Osteoblast (primary cell): Measurements from ENCODE around the gene GRAMD4. TPM values are rescaled to one million over a fixed set of nuclear protein-coding genes. Genes with fewer than 3 reads are reported as not detected.

Source experiments
- DNase-seq: peaks from one replicate; pipeline ENCODE4 v3.0.0; 2011; ENCODE audit warnings: low spot score, mixed read lengths; ENCODE audit not compliant: insufficient read length; ENCODE audit errors: missing footprints
- H2AFZ ChIP-seq: 2 replicates; pipeline ENCODE4 v1.6.0; 2011; ENCODE audit warnings: mild to moderate bottlenecking, low read length
- H3K27ac ChIP-seq: 2 replicates; pipeline ENCODE4 v1.5.1; 2011; ENCODE audit warnings: mild to moderate bottlenecking, low read depth, low read length, moderate library complexity
- H3K27me3 ChIP-seq: 2 replicates; pipeline ENCODE4 v1.6.0; 2012; ENCODE audit warnings: mild to moderate bottlenecking, control low read depth, inconsistent platforms, low read length, moderate library complexity; ENCODE audit not compliant: insufficient read depth
- H3K36me3 ChIP-seq: 2 replicates; pipeline ENCODE4 v1.5.1; 2011; ENCODE audit warnings: mild to moderate bottlenecking, low read length, control low read depth, moderate library complexity; ENCODE audit not compliant: insufficient read depth
- H3K4me1 ChIP-seq: 2 replicates; pipeline ENCODE4 v1.5.1; 2011; ENCODE audit warnings: mild to moderate bottlenecking, low read length, control low read depth, moderate library complexity; ENCODE audit not compliant: insufficient read depth
- H3K4me2 ChIP-seq: 2 replicates; pipeline ENCODE4 v1.6.0; 2011; ENCODE audit warnings: mild to moderate bottlenecking, low read length; ENCODE audit not compliant: insufficient read depth
- H3K4me3 ChIP-seq: fragments of 200-600 bp; sonication (generic); 3 replicates; pipeline ENCODE4 v1.5.1; 2012; ENCODE audit warnings: mild to moderate bottlenecking, low read length, inconsistent platforms; ENCODE audit not compliant: insufficient read depth
- H3K79me2 ChIP-seq: 2 replicates; pipeline ENCODE4 v1.6.0; 2012; ENCODE audit warnings: mild to moderate bottlenecking, low read length, control low read depth, inconsistent platforms; ENCODE audit not compliant: insufficient read depth
- H3K9me3 ChIP-seq: 2 replicates; pipeline ENCODE4 v1.5.1; 2011; ENCODE audit warnings: low read depth, low read length, control low read depth
- H4K20me1 ChIP-seq: 2 replicates; pipeline ENCODE4 v1.6.0; 2012; ENCODE audit warnings: mild to moderate bottlenecking, low read length, control low read depth; ENCODE audit not compliant: insufficient read depth
- total RNA-seq: library from RNA; depleted of rRNA; stranded (reverse); fragments of >200 nt; gene quantifications from 2 replicates; pipeline ENCODE4 v1.2.3, GENCODE V29; 2012
- TF ChIP-seq, protein P1 (sequence below): IDR thresholded peaks from 2 replicates; pipeline ENCODE4 v1.5.1; 2011; ENCODE audit warnings: mild to moderate bottlenecking, low read depth, low read length, moderate library complexity; ENCODE audit errors: extremely low read depth

Gene GRAMD4
- total RNA-seq, 1 donor, result 17.0 TPM

DNA sequence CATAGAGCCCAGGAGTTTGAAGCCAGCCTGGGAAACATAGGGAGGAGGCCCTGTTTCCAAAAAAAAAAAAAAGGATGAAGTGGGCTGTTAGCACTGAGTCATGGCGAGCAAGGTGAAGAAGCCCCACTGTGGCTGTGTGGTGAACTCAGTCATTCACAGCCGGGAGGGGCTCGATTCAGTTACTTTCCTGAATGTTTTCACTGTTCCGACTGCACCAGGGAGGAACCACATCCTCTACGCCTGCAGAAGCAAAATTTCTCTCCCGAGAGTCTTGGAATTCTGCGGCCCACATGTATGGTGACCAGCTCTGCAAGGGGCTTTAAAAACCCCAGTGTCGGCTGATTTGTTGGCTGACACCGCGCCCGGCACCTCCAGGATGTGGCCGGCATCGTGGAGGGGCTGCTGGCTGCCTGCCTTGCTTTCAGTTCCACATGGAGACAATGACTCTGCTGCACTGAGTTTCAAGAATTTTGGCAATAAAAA lies 27.8 kb upstream of the GRAMD4 start:
- H3K27me3 ChIP-seq, result no peaks in the 10 kb centered on the region
- H3K9me3 ChIP-seq, result no peaks in the 10 kb centered on the region
- H3K79me2 ChIP-seq, result peaks cover 5% of the 10 kb centered on the region
- peak overlapping the region; percentile 5 for H3K27ac ChIP-seq
- H3K4me1 ChIP-seq, result peaks cover 7% of the 10 kb centered on the region
- no peaks in the 10 kb centered on the region for H3K36me3 ChIP-seq
- DNase-seq, result peak; percentile 97
- TF ChIP-seq, protein P1, sequence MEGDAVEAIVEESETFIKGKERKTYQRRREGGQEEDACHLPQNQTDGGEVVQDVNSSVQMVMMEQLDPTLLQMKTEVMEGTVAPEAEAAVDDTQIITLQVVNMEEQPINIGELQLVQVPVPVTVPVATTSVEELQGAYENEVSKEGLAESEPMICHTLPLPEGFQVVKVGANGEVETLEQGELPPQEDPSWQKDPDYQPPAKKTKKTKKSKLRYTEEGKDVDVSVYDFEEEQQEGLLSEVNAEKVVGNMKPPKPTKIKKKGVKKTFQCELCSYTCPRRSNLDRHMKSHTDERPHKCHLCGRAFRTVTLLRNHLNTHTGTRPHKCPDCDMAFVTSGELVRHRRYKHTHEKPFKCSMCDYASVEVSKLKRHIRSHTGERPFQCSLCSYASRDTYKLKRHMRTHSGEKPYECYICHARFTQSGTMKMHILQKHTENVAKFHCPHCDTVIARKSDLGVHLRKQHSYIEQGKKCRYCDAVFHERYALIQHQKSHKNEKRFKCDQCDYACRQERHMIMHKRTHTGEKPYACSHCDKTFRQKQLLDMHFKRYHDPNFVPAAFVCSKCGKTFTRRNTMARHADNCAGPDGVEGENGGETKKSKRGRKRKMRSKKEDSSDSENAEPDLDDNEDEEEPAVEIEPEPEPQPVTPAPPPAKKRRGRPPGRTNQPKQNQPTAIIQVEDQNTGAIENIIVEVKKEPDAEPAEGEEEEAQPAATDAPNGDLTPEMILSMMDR, result no peak
- peak overlapping the region; percentile 72 for H3K4me2 ChIP-seq
- peaks cover 27% of the 10 kb centered on the region for H4K20me1 ChIP-seq
- H2AFZ ChIP-seq, result no peak overlapping the region
- H3K4me3 ChIP-seq, result peak overlapping the region; percentile 65

DNA sequence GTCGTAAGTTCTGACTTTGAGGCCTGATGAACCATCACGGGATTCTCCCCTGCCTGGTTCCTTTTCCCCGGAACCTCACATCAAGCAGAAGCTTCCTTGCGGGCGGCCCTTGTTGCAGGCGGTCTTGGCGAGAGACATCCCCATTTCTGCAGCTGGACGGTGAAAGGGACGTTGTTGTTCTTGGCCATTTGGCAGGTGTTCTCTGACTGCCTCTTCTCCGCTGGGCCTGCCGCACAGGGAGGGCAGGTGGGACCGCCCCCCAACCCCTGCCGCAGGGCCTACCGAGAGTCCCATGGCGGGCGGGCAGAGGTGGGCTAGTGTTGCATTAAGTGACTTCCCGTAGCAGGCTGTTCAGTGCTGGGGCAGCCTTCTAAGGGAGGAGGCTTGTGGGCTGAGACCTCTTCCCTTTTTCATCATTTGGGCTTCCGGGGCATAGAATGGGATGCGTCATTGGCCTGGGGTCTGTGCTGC lies 26.9 kb upstream of the GRAMD4 start:
- Histone ChIP-seq H3K4me2 (no peak overlapping the region), H4K20me1 (peaks cover 23% of the 10 kb centered on the region)
- DNase-seq, result no peak

DNA sequence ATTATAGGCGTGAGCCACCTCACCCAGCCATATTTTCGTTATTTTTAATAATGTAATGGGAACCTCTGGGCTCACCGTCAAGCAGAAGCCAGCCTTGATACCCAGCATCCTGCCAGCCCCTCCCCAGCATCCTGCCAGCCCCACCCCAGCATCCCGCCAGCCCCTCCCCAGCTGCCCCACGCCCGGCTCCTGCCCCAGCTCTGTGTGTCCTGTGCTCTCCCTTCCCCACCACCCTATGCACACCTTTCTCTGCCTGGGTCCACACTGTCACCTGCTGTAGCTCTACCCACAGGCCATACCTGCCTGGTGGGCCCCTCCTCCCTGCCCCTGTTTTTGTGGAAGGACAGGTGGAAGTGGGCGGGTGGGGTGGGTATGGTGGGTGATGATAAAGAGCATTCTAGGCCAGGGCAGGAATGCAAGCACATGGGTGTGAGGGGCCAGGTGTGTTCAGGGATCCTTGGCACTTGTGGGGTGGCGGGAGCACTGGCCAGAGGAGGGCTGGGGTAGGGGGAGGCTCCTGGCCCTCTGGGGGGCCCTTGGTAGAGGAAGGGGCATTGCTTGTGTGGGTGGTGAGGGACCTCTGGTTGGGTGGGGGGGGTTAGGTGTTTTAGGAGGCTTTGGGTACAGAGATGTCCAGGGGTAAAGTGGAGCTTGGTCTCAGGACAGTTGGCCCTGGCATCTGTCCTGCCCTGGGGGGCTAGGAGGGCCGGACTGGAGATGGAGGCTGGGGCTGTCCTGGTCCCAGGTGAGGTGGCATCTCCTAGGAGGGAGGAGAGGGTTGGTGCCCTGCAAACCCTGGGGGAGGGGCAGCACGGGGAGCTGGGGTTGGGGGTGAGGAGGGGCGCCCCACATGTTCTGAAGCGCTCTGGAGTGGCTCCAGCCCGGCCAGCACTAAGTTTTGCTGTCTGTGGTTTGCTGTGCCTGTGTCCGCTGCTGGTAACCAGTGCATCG lies 25.9 kb upstream of the GRAMD4 start:
- Histone ChIP-seq H3K36me3 (no peaks in the 10 kb centered on the region), H3K4me1 (peaks cover 7% of the 10 kb centered on the region), H2AFZ (no peak overlapping the region), H3K79me2 (peaks cover 3% of the 10 kb centered on the region), H3K27me3 (no peaks in the 10 kb centered on the region), H3K9me3 (no peaks in the 10 kb centered on the region), H4K20me1 (peaks cover 23% of the 10 kb centered on the region), H3K4me3 (no peak overlapping the region), H3K27ac (no peak overlapping the region), H3K4me2 (no peak overlapping the region)
- DNase-seq, result no peak
- TF ChIP-seq, protein P1, result no peak

More for the DNA sequence above, 26.9 kb upstream of the GRAMD4 start:
- H3K9me3 ChIP-seq, result no peaks in the 10 kb centered on the region
- peaks cover 7% of the 10 kb centered on the region for H3K4me1 ChIP-seq
- H2AFZ ChIP-seq, result no peak overlapping the region
- H3K79me2 ChIP-seq, result peaks cover 3% of the 10 kb centered on the region
- H3K36me3 ChIP-seq, result no peaks in the 10 kb centered on the region
- H3K27me3 ChIP-seq, result no peaks in the 10 kb centered on the region
- TF ChIP-seq, protein P1, result no peak
- no peak overlapping the region for H3K4me3 ChIP-seq
- H3K27ac ChIP-seq, result no peak overlapping the region

DNA sequence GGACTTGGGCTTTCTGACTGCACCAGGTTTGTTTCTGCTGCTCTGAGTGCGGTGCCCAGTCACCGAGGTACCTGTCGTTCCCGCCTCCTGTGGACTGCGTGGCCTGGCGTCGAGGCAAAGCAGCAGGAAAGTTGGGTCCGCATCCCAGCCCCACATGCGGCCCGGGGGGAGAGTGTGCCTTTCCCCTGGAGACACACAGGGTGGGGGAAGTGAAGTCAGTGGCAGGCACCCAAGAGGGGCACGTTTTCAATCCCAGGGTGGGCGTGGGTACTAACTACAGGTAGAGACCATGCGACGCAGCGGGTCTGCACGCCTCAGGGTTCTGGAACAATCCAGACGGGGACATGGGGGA lies 25.3 kb upstream of the GRAMD4 start:
- Histone ChIP-seq H3K4me1 (peaks cover 7% of the 10 kb centered on the region), H3K9me3 (no peaks in the 10 kb centered on the region), H3K27ac (no peak overlapping the region), H4K20me1 (peaks cover 21% of the 10 kb centered on the region), H3K27me3 (no peaks in the 10 kb centered on the region), H2AFZ (no peak overlapping the region), H3K4me2 (no peak overlapping the region), H3K4me3 (no peak overlapping the region), H3K36me3 (no peaks in the 10 kb centered on the region), H3K79me2 (peaks cover 3% of the 10 kb centered on the region)
- TF ChIP-seq, protein P1, result no peak
- DNase-seq, result no peak
